ENCODE results near the gene IRX1.
A peak's percentile ranks its signal among the peaks of the same experiment; 100 is the strongest.

IRX1 gene

DNA sequence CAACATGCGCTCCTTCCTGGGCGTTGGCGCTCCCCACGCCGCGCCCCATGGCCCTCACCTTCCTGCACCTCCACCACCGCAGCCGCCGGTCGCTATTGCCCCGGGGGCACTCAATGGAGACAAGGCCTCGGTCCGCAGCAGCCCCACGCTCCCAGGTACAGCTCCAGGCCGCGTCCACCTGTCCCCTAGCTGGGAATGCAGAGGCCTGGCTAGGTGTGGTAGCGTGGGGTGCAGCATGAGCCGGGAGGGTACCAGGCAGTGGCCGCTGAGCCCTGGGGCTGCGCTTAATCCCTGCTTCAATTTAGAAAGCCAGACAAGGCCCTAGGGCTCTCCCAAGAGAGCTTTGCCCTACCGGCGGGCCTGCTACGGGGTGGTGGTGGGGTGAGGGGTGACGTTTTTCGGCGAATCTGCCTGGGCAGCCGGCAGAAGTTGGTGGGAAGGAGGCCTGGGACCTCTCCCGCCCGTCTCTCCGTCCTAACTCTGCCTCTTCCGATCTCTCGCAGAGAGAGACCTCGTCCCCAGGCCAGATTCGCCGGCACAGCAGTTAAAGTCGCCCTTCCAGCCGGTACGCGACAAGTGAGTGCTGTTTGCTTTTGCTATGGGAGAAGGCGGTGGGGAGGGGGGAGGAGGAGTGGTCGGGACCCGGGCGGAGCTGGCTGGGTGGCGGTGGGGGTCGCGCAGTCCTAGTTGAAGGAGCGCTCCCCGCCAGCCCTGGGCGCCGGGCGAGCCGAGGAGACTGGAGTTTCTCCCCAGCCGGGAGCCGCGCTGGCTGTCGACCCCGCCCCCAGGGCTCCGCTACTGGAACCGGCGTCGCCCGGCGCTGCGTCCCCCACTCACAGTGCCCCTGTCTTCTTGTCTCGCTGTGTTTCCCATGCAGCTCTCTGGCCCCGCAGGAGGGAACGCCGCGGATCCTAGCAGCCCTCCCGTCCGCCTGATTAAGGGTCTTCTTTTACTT is 4.8 kb downstream of the IRX1 start:
- no peak for DNase-seq

DNA sequence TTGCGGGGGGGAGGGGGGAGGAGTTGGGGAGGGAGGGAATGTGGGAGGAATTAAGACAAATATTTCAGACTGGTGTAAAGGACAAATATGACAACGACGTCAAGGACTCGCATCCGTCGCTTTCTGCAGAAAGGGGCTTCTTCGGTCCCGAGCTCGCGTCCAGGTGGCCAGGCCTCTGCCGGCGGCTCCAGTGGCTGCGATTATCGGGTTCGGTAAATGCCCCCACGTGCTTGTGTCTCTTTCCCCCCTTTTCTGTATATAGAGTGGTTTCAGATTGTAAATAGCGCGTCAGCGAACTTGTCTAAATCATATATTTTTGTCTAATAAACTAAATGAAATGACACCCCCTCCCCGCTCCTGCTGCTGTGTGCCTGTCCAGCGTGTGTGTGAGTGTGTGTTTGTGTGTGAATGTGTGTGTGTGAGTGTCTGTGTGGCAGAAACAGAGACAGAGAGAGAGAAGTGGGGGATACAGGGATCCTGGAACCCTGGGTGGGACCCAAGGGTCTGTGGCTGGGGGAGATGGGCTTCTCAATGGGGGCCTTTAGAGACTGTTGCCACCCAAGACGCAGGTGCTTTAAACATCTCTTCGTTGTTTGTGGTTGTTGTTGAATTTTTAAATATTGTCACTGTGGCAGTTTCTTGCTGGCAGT is 5.6 kb downstream of the IRX1 start:
- DNase-seq = no peak

DNA sequence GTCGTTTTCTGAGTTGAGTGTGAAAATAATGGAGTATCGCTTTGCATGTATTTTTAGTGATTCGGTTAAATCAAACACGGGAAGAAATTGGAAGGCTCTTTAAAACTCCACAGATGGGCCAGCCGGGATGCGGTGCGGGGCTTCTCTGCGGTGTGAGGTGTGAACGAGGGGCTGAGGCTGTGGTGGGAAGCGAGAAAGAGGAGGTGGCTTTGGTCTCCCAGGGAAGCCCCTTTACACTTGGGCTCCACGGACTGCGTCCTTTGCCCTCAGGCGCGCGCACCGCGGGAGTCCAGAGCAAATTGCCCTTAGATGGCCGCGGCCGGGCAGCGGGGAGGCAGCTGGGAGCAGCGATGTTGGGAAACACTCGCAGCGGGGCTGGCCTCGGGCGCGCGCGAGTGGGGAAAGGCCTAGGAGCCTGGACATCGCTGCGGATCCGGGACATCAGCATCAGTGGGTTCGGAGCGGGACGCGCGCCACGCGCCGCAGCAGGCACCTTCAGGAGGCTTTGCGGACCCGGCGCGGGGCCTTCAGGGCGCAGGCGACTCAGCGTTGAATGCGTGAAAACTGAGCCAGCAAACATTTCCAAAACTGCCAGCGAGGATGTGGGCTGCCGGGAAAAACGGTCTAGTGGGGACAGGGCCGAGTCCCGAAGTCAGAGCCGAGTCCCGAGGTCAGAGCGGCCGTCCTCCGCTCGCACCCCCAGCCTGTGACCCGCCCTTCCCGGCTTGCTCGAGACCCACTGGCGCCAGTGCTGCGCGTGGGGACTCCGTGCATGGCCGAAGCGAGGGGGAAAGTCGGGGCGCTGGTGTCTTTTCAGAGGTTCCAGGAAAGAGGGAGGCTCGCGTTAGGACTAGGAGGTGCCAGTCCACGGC is 6.5 kb downstream of the IRX1 start:
- DNase-seq = no peak

DNA sequence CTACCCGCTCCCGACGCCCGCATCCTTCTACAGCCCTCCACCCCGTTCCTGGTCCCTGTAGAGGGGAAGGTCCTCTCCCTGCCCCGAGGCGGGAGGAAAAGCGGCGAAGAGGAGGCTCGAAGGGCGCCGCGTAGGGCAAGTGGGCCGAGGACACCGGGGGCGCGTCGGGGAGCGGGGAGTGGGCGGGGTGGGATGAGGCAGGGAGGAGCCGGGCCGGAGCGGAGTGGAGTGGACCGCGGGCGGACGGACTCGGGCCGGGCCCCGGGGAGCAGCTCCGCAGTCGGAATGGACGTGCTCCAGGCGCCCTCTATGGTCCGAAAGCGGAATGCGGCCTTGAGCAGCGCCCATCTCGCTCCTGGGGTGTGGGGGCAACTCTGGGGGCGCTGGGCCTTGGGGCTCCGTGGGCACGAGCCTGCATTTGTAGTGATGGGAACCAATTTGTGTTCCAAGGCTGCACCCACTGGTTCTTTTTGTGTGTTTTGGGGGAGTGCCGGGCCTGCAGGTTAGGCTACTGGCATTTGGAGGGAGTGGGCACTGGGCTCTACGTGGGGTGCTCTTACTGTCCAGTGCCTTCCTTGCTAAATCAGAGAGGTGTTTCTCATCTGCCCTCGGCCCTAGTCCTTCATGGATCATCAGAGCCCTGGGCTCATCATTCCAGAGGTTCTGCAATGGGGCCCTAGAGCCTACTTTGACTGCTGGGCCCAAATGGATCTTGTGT is 7.3 kb downstream of the IRX1 start:
- DNase-seq = peak in 1 of 2 donors; percentile 9

DNA sequence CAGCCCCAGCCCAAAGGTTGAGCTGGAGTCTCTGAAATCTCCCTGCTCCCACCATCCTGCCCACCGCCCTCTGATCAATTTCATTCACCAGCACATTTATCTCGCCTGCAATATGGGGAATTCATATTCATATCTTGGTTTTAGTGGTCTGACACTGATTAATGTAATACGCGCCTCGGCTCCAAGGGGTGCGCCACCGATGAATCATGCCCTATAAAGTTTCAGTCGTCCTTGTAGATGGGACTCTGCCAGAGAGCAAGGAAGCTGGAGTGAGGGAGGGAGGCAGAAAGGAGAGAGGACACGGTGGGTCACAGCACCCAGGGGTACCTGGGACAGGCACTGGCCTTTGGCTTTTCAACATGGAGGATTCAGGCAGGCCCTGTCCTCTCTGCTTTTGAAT is 8.9 kb downstream of the IRX1 start:
- DNase-seq = no peak

DNA sequence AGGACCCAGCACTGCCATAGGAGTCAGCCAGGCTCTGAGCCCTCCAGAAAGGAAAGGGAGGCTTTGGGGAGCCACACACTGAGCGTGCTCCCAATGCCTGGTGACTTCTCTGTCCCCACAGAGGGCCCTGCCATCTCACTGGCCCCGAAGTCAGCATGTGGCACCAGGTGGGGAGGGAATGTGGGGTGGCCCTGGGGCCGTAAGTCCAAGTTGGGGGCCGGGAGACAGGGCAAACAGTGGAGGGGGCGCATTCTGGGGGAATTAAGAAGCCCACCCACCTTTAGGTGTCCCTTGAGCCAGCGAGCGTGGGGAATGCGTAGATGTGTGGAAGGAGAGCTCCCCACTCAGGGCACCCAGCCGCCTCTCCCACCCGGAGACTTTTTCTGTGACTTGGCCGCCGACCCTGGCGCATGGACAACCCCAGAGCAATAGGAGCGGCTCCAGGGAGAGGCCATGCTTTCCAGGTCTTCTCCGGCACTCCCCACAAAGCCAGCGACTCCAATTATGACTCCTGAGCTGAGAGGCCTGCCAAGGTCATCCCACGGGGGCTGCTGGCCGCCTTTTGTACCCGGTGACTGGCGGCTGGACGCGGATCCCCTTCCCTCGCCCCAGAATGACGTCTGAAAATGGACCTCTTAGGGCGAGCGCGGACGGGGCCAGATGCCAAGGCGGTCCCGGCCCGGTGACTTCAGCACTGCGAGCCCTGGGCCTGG is 9.8 kb downstream of the IRX1 start:
- no peak for DNase-seq

DNA sequence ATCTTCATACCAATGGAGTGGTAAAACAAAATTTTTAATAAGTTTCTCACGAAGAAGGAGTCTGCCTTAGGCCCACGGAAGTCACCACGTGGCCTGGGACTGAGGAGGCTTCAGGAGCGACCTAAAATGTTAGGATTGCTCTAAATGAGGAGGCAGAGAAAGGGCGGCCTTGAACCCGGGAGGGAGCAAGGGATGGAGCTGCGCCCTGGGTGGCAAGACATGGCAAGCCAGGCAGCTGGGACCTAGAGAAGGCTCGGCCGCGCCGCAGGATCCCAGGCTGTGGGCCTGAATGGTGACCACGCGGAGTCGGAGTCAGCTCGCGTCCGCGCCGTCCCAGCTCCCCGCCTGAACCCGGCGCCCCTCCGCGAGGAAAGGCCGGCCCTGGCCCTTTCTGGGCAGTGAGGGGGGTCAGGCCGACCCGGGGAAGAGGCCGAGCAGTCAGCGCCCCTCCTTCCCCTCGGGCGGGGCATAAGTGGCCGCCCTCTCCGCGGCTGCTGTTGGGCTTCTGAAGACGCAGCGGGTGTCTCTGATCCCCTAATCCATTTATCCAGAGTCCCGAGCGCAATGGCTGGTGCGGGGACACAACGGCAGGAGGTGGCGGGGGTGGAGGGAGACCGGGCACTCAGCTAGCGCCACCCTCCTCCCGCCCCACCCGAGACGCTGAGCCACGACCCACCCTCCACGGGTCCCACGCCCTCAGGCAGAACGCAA is 10.6 kb downstream of the IRX1 start:
- no peak for DNase-seq

DNA sequence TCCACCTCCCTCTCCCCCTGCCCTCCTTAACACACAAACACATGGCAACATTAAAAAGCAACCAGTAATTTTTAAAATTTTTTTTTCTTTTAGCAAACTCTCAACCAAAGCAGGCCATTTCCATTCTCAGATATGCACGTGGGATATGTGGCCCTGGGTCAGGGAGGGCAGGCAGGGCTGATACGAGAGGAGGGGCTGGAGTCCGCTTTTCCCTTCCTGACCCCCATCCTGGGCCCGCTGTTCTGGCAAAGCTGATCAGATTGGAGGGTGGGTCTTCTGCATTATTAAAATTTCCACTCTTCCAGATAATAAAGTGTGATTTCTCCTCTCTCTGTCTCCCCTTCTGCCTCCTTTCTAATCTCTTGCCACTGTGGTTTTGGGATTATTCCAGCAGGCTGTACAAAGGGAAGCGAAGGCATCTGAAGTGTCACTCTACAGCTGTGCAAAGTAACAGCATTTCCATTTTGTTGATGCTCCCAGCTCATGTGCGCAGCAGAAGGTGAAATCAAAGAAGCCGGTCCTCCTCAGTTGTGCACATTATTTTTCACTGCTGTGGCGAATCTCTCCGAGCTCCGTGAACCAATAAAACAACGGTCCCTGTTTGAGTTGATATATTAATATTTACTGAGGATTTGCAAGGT is 12.0 kb downstream of the IRX1 start:
- DNase-seq = no peak

DNA sequence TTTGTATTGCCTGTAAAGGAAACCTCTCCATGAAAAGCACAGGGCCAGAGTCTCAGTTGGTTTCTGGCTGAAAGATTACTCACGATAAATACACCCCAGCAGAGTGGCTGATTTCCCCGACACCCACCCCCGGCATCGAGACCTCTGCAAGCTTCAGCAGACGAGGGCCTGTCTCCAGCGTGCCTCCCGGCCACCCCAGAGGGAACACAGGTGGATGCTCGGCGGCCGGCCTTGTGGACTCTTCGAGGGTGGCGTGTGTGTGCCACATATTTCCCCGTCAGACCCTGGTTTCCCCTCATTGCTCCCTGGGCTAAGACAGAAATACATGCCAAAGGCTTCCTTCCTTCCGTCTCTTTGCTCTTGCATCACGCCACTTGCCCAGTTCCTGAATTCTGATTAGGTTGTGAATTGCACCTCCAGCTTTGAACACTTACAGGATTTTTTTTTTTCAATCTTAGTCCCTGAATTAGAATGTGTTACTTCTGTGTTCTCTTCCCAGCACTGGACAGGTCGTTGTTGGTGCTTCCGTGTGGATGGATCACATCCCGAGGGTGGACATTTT is 13.6 kb downstream of the IRX1 start:
- no peak for DNase-seq

DNA sequence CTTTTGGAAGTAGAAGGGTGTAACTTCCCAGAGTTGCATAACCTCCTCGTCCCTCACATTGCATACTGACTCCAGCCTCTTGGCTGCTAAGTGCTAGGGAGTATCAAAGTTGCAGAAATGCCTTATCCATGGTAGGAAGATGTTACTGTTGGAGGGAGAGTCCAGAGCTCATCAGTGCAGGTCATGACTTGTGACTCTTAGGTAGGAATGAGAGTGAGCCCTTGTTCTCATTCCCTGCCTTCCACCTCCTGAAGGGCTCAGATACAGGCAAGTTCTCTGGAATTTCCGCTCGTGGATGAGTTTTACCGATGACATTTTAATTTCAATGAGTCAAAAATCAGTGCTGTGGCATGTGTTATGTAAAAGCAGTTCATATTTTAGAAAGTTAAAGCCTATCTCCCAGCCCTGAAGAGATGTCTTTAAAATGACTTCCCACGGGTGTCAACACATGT is 17.0 kb downstream of the IRX1 start:
- DNase-seq = no peak

DNA sequence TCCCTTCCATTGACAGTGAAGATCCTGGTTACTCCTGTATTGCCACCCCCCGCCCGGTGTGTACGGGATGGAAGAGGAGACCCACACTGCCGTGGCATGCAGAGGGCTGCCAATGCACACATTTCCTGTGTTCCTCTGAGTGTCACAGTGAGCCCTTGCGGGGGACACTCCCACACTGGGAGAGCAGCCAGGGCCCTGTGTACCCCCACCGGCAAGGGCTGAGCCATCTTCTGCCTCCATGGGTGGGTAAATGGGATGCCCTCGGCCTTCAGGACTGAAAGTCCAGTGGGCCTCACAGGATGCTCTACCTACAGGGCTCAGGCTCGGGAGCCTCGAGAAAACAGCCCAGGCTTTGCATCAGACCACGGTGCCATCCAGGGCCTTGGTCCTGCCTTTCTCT is 18.1 kb downstream of the IRX1 start:
- no peak for DNase-seq

DNA sequence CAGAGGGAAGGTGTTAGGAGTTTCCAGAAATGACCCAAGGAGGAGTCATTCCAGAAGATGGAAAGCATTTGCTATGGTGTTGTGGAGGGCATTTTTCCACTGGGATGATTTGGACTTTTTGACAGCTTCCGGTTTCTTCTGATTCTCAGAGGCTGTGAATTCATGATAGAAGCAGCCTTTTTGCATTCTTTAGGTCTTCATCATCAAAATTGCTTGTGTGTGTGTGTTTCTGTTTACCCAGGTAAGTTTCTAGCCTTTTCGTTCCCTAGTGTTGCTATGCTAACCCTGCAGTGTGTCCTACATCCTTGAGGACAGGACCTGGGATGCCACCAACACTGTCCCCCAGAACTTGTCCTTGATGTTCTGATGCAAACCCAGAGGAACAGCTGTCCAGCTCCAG is 19.6 kb downstream of the IRX1 start:
- no peak for DNase-seq

DNA sequence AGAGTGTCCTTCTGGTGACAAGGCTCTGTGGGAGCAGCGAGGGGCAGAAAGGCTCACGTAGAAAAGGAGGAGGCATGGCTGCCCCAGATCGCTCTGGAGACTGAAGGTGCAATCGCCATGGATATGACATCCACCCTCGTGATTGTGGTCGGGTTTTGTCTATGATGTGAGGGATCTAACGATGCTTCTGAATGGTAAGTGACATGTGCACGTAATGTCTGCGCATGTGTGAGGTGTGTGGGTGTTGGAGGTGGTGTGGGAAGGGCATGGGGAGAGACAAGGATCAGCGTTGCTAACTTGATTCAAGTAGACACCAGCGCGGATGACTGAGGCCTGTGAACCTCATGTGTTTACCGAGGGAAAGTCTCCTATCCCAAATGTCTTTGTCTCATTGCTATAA is 20.2 kb downstream of the IRX1 start:
- DNase-seq = no peak

DNA sequence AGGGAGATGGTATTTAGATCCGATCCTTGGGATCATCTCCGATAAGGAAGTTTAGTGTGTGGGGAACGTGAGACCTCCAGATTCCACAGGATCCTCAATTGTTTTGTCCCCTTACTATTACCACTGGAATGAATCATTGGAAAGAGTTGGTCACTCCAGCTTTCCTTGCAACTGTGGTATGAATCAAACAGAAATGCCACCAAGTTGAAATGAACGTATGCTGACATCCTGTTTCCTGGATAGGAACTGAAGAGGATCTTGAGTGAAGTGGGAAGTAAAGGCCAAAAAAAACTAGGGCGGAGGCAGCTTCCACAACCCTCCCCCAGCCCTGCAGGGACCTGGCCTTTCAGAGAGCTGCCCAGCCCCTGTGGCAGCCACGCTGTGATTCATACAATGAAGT is 23.9 kb downstream of the IRX1 start:
- no peak for DNase-seq

DNA sequence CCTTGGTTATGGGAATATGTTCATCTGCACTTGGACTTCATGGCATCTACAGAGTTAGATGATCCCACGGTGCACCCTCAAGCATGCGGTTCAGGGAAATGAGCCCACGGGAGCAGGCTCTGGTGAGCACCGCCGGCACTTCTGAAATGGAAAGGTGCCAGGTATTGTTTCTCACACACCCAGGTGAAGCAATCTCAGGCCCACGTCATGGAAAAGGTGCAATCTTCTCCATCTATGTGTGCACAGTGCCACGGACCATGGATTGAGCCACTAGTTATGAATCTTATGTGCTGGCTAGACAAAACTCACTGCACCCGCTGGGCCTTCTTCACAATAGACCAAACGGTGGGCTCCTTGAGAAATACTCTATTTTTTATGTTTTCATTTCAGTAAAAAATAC is 27.3 kb downstream of the IRX1 start:
- DNase-seq = no peak

DNA sequence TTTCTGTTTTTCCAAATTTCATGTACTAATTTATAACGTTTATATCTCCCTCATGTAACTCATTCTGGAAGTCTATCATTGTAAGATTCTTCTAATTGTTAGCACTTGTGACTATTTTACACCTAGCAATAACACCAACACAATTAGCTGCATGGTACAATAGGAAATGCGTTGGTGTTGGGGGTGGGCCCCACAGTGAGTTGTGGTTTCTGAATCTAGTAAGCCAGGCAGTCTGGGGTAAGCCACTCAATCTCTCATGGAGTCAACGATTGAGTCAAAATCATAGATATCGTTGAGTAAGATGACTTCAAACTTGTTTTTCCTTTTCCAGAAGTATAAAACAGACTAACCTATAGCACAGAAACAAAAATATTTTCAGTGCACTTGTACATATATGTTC is 30.0 kb downstream of the IRX1 start:
- DNase-seq = no peak

DNA sequence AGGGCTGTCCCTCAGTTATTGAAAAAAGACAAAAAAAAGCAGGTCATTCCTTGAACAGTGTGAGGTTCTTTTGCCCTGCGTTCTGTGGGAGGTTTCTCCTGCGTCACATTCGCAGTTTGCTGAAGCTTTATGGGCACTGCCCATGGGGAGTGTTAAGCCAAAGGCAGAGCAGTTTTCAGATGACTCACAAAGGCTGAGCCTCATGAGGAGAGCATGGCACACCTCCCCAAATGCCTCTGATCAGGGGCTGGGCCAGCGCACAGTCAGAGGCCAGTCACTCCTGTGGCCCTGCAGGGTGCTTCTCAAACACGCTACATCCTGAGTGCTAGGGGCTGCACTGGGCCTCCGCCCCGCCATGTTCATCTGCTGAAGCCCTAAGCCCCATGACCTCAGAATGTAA is 38.4 kb downstream of the IRX1 start:
- no peak for DNase-seq

DNA sequence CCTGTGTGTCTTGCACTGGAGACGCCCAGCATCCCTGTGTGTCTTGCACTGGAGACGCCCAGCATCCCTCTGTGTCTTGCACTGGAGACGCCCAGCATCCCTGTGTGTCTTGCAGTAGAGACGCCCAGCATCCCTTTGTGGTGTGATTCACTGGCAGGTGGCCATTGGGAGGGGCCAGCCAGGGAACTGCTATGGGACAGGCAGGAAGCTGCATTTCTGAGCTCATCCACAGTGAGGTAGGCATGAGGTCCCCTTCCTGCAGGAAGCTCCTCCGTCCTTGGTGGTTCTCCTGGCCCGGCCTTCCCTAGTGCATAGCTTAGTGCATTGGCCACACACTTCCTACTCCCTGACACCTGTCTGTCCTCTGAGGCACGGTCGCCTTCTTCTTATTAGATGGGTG is 43.5 kb downstream of the IRX1 start:
- DNase-seq = no peak

DNA sequence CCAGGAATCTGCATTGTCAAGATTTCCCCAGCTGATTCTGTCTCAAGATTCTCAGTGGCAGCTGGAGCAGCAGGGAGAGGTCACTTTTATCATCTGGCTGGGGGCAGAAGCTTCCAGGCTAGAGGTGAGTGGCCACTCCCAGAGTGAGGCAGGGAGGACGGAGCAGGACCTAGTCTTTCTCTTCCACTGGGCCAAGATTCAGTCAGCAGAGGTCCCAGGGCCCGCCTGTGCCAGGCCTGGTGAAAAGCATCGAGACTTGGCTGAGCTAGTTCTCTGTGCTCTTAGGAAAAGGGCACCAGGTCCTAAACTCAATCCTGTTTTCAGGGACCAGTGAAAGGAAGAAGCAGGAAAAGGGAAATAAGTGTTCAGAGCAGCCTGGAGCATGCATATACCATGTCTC is 46.6 kb downstream of the IRX1 start:
- no peak for DNase-seq

DNA sequence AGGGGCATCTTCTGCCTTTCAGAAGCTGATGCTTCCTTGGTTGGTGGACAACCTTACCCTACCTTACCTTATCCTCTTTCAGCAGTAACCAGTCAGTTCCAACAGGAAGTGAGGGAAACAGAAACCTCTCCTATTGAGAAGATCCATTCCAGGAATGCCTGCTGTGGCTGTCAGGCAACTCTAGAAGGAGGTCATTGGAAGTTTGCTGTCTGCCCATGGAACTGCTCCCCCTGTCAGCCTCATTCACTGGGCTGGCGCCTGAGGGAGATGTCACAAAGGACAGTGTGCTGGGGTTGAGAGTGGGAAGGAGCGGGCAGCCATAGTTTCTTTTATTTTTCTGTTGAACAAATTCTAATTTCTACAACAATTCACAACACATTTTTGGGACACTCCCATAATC is 54.7 kb downstream of the IRX1 start:
- no peak for DNase-seq
